Measurements from ENCODE around the gene POU3F3.

The POU3F3 gene

DNA sequence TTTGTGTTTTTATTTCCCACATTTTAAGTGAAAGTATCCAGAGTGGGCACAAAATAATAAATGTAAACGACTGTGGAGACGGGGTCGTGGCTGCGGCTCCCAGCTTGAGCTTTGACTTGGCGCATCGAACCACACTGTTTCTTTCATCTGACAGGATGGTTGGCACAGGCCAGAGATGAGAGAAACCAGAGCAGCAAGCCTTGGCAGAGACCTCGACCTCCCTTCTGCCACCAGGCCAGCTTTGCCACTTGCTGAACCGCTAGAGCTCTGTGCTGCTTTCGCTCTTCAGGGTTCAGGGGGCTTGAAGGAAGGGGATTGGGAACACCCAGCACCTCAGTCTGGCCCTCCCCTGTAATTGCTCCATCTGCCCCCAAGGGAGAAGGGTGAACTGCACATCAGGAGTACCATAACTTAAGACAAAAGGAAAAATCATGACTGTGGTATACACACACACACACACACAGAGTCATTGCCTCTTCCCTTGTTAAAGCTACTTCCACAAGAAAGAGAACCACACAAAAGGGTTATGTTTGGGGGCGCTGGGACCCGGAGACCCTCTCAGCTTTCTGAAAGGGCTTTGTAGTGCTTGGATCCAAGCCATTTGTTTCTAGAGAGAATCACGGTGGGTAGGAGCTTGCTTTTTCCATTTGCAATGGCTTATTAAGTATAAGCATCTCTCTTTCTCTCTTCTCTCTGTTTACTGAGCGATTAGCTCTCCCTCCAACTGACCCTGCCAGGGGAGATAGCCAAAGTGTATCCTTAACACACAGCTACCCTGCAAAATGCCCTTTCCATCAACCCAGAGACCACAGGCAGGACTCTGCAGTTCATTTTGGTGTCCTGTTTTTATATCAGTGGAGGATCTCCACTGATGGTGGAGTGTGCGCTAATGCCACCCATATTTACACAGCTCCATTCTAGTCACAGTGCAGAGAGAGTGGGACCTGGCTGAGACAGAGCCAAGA is 23.0 kb downstream of the POU3F3 start:
- DNase-seq (ENCODE audit: low read depth), result no peak

DNA sequence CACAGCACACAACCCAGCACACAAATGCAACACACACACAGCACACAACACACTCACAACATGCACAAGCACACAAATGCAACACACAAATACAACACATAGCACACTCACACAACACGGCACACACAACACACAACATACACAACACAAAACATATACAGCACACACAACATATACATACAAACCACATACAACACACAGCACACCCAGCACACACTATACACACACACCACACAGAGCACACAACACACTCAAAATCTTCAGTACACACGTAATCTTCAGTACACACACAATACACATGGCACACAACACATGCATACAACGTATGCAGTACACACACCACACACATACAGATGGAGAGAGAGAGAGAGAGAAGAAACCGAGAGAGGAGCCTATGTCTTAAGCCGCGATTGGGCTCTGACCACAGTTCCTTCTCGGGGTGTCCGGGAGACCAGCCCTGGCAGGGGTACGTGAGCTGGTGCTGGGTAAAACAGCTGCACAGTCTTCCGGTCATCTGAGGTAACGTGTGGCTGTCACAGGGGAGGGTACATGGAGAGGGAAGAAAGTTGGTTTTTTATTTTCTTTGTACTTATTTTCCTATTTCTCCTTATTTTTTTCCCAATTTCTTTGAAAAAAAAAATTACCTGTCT is 25.1 kb downstream of the POU3F3 start:
- DNase-seq (ENCODE audit: low read depth), result no peak

DNA sequence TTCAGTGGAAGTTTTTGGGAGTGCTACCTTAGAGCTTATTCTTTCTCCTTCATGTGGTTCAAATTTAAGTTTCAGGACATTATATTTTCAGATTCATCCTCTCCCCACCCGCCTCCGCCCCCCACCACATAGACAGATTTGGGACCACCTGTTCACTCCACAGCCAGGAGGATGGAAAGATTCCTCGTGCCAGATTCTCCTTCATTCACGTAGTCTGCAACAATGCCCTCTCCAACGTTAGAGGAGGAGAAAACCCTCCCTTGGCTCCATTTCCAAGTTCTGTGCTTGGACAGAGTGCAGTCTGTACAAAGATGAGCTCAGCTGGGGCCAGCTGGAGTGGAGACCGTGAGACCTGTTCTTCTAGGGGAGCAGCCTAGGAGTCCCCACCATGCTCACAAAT is 26.2 kb downstream of the POU3F3 start:
- DNase-seq (ENCODE audit: low read depth), result no peak

DNA sequence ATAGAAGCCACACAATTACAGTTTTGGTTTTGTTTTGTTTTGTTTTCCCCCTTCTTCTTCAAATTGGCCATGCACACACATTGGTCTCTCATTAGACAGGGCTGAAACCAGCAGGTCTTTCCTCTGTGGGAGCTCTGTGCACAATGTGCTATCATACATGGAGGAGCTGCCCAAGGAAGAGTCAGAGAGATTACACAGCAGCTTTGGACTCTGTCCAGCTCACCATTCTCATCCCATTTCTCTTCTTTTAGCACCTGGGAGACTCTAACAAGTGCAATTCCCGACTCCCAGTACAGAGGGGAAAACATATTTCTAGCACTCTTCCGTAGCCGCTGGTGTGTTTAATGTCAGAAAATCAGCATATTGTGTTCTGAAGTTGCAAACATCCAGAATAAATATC is 29.4 kb downstream of the POU3F3 start:
- DNase-seq (ENCODE audit: low read depth), result no peak

DNA sequence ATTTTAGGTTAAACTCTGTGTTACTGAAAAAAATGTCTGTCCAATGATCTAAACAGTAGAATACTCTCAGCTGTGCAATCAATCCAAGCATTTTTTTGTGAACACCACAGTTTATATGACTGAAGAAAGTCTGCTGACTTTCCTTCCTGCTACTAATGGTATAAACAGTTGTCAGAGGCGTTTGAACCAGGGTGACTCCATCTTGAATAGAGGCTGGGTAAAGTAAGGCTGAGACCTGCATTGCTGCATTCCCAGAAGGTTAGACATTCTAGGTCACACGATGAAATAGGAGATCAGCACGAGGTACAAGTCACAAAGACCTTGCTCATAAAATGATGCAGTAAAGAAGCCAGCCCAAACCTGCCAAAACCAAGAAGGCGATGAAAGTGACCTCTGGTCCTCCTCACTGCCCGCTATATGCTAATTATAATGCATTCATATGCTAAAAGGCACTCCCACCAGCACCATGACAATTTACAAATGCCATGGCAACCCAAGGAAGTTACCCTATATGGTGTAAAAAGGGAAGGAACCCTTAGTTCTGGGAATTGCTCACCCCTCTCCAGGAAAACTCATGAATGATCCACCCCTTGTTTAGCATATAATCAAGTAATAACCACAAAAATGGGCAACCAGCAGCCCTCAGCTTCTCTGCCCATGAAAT is 31.3 kb downstream of the POU3F3 start:
- DNase-seq (ENCODE audit: low read depth), result no peak

DNA sequence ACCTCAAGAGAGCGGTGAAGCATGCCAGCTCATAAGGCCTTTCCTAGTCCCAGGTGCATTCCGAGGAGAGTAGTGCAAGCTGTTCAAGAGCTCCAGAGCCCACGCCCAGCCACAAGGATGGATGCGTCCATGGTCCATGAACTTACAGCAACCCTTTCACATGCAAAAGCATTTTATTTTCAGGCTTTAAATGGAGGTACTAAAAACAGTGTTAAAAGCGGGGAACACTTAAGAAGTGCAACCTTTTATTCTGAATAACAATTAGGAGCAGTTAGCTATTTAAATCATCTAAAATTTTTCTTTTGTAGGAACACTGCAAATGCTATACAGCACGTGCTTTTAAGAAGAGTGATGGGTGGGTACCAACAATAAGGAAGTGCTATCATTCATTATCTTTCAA is 33.8 kb downstream of the POU3F3 start:
- no peak for DNase-seq (ENCODE audit: low read depth)

DNA sequence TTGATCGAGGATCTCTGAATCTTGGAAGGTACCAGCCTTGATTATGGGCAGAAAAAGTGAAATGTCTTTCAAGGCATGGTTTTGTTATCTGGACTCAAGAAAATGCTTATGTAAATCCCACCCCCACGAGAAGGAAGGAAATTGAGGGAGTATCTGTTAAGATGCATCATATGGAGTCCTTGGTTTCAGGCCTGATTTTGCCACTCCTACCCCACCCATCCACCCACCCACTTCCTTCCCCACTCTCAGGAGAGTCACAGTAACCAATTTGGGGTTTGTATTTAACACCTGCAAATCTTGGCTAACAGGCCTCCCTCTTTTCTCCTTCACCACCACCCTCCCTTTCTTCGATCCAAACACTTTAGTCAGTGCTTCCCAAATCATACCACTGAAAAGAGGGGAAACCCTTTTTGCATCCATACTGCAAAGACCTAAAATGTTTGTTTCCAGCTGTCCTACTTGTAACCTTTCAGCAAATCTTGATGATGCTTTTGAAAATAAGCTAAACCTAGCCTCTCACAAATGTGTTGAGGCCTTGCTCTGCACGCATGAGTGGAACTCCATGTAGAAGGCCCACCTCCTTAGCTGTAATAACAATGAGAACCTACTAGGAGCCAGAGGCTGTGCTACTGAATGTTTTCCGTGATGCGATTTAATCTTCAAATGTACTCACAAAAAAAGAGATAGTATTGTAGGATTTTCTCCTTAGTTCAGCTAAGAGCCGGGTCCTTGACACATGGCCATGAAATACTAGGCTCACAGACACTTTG is 34.8 kb downstream of the POU3F3 start:
- DNase-seq (ENCODE audit: low read depth), result no peak

DNA sequence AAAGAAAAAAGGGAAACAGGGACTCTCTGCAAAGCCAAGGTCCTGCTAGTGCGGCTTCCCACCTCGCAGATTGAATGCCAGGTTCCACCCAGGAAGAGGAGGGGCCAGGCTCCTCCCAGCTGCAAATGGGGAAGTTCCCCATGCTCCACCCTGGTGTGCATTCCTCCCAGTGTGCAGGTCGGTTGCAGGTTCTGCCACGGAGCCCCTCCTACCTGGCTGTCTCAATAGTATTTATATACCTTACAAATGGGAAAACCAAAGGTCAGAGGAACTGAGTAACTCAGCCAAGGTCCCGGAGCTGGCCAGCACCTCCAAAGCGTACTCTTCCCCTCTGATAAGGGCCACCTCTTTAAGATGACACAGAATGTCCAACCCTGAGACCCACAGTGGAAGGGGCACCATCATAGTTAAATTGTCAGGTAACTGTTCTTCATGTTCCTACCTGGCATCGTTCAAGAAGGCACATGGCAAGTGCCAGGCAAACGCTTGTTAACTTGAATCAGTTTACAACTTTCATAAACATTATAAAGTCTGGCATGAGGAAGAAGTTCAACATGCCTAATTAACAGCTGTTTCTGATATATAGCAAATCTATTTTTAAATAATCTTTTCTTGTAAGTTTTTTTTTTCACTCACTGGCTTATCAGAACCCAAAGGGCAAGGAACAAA is 35.5 kb downstream of the POU3F3 start:
- no peak for DNase-seq (ENCODE audit: low read depth)

DNA sequence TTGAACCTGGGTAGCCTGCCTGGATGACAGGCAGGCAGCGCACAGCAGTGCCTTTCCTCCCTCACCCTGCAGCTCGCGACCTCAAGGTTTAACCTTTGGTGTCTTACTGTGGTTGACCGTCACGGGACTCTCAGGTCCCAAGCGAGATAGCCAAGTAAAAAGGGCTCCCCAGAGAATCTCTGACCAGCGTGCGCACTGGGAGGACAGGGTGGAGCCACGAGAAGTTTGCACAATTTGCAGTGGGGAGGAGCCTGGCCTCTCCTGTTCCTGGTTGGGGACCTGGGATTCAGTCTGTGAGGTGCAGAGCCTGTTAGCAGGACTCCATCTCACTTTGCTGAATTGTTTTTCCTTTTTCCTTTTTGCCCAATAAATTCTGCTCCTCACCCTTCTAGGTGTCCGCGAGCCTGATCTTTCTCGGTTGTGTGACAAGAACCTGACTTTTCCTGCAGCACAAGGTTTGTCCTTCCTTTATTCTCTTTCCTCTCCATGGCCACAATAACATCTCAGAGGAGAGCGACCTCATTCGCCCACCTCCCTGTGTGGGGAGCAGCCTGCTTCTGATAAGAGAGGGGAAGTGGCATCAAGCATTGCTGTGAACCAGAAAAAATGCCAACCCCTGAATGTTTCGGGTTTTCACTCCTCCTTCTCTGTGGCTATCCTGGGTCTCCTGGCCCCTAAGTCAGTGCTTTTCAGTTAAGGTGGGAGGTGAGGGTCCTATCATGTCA is 36.2 kb downstream of the POU3F3 start:
- no peak for DNase-seq (ENCODE audit: low read depth)

DNA sequence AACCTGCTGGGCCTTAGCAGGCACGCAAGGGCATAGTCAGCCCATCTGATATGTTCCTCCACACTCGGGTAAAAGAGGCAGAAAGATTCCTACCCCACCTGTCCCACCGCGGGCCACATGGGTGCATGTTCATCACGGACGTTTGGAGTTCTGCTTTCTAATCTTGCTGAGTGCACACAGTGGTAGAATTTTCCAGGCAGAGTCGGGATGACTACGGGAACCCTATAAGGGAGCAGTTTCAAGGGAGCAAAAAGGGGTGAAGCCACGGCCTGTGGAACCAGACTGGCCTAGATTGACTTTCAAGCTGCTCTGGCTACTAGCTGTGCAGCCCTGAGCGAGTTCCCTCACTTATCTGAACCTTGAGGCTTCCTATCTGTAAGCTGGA is 36.8 kb downstream of the POU3F3 start:
- DNase-seq (ENCODE audit: low read depth), result no peak

DNA sequence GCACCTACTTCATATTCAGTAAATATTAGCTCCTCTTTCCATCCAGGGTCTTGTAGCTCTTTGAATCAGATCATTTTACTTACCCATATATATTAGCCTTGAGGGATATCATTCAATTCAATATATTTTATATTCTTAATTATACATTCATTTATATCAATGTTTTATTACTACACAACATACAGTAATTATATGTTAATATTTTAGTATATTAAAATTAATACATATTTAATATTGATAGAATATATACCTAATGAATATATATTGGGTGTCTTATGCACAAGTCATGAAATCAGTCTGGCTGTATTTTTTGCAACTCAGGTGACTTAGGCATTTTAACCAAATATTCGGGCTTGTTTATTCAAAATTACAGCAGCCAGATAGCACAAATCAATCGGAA is 37.2 kb downstream of the POU3F3 start:
- DNase-seq (ENCODE audit: low read depth), result no peak

DNA sequence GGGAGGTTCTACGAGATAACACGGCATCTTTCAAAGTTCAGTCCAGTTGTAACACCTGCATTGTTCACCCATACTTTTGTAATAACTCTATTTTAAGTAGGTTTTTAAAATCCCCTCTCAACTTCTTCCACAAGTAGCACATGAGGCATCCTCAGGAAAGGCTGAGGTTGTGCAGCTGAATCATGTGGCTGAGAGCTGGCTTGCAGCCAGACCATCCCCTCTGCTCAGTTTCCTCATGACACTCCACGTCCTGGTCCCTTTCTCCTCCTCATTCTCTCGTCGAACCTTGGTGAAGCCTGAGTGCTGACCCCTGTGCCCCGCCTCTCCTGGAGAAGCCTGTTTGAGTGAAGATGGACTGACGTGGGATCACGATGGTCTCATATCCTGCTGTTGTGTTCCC is 42.5 kb downstream of the POU3F3 start:
- DNase-seq (ENCODE audit: low read depth), result no peak

DNA sequence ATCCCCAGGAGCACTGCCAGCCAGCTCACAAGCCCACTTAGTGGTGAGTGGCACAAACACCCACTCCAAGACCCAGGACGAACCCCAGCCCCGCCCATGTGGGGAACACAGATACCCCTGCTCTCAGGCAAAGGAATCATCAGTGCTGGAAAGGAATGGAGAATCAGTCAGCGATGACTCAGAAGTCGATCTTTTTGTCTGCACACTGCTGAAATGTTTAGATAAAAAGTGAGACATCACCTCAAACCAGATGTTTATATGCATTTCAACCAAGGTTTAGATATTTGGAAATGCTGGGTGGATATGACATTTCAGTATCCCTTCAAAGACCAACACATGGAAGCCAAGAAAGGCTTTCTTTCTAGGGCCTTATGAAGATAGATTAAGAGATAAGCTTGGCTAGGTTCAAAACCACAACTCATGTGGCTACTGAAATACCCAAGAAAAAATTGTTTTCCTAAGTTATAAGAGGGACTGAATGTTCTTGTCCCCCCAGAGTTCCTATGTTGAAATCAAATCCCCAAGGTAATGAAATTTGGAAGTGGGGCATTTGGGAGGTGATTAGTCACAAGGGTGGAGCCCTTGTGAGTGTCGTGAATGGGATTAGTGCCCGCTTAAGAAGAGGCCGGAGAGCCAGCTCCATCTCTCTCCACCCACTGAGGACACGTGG is 43.7 kb downstream of the POU3F3 start:
- DNase-seq (ENCODE audit: low read depth), result no peak

DNA sequence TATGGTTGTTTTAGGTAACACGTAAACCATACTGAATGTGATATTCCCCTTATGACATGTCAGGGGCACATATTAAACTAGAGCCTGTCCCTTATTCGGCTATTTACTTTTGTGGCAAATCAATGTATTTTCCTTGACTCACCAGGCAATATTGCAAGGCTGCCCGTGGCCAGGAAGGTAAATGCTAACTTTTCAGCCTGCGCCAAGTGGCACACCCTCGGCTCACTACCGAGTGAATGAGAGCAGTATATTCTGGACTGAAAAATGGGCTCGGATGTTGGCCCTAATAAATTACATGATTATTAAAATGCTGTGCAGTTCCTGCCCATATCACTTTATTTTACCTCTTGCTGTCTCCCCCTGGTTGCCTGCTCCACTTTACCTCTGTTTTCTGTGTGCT is 46.7 kb downstream of the POU3F3 start:
- no peak for DNase-seq (ENCODE audit: low read depth)

DNA sequence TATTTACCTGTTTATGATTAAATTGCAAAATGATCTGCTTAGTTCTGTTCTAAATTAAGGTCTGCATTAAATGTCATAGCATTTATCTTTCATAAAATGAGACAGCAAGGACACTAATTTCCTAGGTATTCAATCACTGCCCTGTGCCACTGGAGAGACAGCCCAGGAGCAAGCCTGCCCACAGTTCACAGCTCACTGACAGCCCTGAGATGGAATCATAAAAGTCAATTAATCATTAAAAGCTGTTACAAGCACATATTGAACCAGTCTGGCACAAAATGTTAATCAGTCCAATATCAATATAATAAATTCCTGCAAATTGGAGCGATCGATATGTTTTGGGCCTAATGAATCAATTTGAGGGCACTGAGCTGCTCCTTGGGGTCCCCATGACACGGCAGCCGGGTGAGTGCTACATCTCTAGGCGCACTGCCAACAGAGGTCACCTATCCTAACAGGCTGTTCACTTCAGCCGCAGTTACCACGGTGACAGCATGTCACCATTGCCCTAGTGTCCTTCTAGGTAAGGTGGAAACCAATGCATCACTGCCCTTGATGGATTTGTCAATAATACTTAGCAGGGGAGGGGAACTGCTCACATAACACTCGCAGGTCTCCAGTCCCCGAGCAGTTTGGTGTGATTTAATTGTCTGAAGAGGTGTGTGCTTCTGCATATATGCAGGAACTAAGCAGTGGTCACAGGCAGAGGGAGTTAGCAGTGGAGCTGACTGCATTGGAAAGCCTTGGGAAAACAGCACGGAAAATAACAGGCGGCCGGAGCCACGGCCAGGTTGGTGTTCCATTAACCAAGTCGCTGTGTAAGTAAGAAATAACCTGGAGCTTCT is 47.3 kb downstream of the POU3F3 start:
- DNase-seq (ENCODE audit: low read depth), result no peak

DNA sequence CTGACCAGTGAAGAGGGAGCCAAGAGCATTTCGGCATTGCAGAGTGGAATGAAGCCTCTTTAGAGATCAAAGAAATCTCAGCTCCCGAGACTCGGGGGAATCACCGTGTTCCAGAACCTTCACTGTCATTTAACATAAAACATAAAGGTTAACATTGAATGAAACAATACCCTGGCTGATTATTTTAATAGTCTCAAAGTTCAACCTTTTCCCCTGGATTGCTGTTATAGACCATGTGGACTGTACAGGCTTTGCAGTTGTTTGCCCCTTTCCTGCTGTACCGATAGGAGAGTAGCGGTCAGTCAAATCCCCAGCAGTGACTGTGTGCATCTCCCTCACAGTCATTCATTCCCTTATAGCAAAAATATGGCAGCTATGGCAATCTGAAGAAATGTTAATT is 48.4 kb downstream of the POU3F3 start:
- no peak for DNase-seq (ENCODE audit: low read depth)
